Ovary (tissue), 3 donors: ENCODE data around the gene LRP11.

Experiments used
- EP300 ChIP-seq: sonication (generic); formaldehyde crosslinking; IDR thresholded peaks from one replicate; pipeline ENCODE4 v1.6.1; 2017; ENCODE audit warnings: antibody characterized with exemption
- POLR2A ChIP-seq: fragments of 450-650 bp; IDR thresholded peaks from one replicate; pipeline ENCODE4 v1.6.1; 2017; ENCODE audit warnings: antibody characterized with exemption, mild to moderate bottlenecking, moderate library complexity
- TF ChIP-seq, protein P1 (sequence below), 3 donors: fragments of 450-650 bp in 2 of 3; fragments of 200-600 bp in 1 of 3; IDR thresholded peaks; one replicate each; pipeline versions ENCODE4 v1.5.1 to v1.8.0; 2016 to 2022; ENCODE audit warnings: antibody characterized with exemption in 3 of 3, mild to moderate bottlenecking in 1 of 3
- donor health status: DM: no; HTN: no; CAD: no.

DNA sequence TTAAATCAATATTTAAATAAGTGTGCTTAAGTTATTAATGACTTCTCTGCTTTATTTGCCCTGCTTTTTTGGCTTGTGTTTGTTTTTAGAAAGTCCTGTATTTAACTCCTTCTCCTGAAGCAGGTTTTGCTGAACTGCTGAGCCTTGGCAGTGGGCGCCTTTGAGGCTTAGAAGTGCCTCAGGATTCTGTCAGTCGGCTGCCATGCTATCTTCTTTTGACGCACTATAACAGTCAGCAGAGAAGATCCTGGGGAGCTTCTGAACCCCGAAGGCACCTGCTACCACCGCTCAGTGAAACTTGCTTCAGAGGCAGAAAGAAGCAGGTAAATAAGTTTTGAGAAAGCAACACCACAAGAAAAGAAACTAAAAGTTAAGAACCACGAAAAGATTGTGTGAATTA lies 92.2 kb downstream of the LRP11 start:
- TF ChIP-seq, protein P1, sequence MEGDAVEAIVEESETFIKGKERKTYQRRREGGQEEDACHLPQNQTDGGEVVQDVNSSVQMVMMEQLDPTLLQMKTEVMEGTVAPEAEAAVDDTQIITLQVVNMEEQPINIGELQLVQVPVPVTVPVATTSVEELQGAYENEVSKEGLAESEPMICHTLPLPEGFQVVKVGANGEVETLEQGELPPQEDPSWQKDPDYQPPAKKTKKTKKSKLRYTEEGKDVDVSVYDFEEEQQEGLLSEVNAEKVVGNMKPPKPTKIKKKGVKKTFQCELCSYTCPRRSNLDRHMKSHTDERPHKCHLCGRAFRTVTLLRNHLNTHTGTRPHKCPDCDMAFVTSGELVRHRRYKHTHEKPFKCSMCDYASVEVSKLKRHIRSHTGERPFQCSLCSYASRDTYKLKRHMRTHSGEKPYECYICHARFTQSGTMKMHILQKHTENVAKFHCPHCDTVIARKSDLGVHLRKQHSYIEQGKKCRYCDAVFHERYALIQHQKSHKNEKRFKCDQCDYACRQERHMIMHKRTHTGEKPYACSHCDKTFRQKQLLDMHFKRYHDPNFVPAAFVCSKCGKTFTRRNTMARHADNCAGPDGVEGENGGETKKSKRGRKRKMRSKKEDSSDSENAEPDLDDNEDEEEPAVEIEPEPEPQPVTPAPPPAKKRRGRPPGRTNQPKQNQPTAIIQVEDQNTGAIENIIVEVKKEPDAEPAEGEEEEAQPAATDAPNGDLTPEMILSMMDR (IDR thresholded peaks at IDR 0.05), result no peak
- TF ChIP-seq POLR2A (no peak), EP300 (no peak)
